Cortex of kidney (tissue), 1 donor: ENCODE measurements around the gene LMTK3.
"Not testable (repeated sequence)": the region's sequence is repeated elsewhere in the genome, so short reads cannot be mapped to it uniquely, and the experiment has no call there.

Experiments used
- DNase-seq: peaks from one replicate; lab custom pipeline; 2025; lab: John Stamatoyannopoulos, UW

The LMTK3 gene

DNA sequence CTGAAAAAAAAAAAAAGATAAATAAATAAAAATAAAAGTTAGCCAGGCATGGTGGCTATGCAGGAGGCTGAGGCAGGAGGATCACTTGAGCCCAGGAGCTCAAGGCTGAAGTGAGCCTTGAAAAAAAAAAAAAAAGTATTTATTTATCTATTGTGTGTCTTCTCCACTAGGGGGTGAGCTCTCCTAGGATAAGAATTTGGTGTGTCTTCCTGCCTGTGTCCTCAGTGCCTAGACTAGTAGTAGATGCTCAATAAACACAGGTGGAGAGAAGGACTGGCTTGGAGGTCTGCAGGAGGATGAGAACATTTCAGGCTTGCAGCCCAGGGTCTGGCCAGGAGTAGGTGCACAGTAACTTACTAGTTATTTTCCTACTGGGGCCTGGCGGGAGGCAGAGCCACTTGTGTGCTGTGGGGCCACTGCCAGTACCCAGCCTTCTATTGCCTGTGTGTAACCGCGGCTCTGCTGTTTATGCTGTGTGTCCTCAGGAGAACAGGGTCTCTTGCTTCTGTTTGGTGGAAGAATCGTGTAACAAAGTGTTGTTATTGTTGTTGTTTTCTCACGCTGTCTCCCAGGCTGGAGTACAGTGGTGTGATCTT, 5.4 kb downstream of the LMTK3 start:
- DNase-seq = no peak

DNA sequence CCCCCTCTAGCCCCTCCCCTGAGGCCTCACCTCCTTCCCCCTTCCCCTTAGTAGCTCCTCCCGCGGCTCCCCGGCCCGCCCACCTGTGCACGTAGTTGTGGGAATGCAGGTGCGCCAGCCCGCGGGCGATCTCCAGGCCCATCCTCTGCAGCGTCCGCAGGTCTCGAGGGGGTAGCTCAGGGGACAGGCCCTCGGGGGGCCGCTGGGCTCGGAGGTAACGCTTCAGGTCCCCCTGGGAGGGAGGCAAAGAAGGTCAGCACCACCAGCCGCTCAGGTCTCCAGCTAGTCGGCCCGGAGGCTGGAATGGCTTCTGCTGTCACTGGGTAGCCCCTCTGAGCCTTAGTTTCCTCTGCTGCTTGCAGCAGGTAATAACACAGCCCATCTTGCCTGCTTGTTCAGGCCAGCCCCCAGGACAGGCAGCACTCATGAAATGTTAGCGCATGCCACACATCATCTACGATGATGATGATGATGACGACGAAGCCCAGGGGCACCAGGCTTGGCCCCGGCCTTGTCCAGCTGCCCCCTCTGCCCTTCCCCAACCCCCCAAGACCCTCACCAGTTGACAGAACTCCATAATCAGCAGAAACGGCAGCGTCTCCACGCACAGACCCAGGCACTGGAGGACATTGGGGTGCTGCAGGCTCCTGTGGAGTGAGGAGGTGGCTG, 9.2 kb downstream of the LMTK3 start:
- no peak for DNase-seq

GRCh38 chr19:48501494-48502349, 9.9 kb downstream of the LMTK3 start:
- DNase-seq = no peak

DNA sequence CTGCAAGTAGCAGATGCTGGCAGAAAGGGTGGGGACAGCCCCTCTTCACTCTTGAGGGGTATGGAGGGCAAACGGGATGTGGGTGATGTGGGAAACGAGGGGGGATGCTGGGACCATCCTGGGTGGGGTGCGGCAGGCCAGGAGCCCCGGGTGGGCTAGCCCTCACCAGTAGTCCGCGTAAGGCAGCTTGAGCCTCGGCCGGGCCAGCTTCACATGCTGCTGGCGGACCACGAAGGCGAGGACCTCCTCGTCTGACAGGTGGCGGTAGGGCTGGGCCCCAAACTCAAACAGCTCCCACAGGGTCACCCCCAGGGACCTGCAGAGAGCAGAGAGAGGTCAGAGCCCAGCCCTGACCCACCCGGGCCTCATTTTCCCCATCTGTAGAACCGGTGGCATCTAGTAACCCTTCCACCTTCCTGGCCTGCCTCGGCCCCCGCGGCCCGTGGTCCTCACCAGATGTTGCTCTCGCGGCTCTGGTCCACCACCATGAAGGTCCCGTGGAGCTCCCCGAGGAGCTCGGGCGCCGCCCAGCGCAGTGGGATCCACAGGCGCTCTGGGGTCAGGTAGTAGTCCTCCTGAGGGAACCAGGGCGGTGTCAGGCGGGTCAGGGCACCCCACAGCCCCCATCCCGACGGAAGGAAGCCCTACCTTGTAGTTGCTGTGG, 10.7 kb downstream of the LMTK3 start:
- no peak for DNase-seq

- no peak for DNase-seq
Observed at GRCh38 chr19:48499316-48500090, 12.1 kb downstream of the LMTK3 start.

DNA sequence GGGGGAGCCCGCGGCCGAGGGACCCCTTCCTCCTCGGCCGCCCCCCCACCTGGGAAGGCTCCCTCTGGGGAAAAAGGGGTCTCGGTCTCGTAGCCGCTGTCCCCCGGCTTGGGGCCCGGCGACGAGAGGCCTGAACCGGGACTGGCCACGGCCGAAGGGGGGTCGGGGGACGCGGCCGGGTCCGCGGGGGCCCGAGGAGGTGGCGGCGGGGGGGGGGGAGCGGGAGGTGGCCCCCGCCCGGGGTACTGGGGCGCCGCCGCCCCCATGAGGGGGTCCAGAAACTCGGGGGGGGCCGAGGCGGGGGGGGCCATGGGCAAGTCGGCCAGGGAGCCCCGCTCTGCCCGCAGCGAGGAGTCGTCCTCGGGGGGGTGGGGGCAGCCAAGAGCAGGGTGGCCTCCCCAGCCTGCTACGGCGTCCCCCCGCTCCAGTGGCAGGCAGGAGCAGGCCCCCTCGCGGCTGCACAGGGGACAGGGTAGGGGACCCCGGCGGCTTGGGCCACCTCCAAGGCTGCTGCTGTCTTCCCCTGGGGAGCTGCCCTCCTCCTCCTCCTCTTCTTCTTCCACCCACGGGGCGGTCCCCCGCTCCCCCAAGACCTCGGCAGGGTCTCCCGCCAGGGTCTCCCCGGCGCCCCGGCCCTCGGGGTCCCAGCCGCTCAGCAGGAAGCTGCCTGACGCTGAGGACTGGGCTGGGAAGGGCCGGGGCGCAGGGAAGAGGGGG, 12.9 kb downstream of the LMTK3 start:
- no peak for DNase-seq

GRCh38 chr19:48497728-48498594, 13.7 kb downstream of the LMTK3 start:
- no peak for DNase-seq

- no peak for DNase-seq
Observed at GRCh38 chr19:48496959-48497727, 14.5 kb downstream of the LMTK3 start.

GRCh38 chr19:48495396-48495795, 16.2 kb downstream of the LMTK3 start:
- DNase-seq = no peak

- DNase-seq = no peak
Observed at GRCh38 chr19:48493718-48494401, 17.8 kb downstream of the LMTK3 start.

GRCh38 chr19:48492925-48493717, 18.5 kb downstream of the LMTK3 start:
- no peak for DNase-seq

DNA sequence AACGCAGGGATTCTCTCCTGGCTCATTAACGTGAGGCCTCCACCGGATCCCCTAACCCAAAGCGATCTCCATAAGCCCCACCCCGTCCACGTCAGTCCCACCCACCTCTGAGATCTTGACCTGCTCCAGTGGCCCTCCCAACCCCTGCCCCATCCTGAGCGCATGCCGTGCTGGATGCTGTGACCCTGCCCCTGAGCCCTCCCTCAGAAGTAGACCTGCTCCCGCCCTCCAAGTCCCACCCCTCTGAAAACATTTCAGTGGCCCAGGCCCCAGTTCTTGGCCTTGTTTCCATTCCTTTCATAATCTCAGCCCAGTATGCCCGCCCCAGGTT, 19.9 kb downstream of the LMTK3 start:
- DNase-seq = no peak

GRCh38 chr19:48490981-48491792, 20.4 kb downstream of the LMTK3 start:
- no peak for DNase-seq

GRCh38 chr19:48489608-48490216, 21.9 kb downstream of the LMTK3 start:
- DNase-seq = no peak

- DNase-seq = not testable (repeated sequence)
Observed at GRCh38 chr19:48488478-48488877, 23.2 kb downstream of the LMTK3 start.

GRCh38 chr19:48487948-48488347, 23.7 kb downstream of the LMTK3 start:
- no peak for DNase-seq

DNA sequence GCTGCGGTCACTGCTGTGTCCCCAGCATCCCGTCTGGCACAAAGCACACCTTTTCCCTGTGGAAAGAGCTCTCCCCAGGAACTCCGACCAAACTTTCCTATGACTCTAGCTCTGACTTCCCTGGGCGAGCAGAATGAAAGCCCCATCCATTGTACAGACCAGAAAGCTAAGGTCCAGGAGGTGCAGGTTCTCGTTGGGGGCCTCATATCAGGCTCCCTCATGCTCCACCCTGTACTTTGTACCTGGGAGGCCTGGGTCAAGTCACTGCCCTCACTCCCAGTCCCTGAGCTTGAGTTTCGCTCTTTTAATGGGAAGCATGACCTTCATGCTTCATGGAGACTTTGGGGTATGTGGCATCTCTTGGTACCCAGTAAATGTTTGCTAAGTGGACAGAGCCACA, 24.1 kb downstream of the LMTK3 start:
- no peak for DNase-seq
